Stimulated activated CD8-positive, alpha-beta memory T cell treated with anti-CD3 and anti-CD28 coated beads, Interleukin-7, amount 100 ng/mL, for 24 hours (primary cell): ENCODE results near the gene SMIM34.

Experiments
- DNase-seq: peaks from one replicate; pipeline ENCODE4 v3.0.0-alpha.2; 2020; ENCODE audit warnings: low read depth

The SMIM34 gene

GRCh38 chr21:34372321-34372720 lies 51.4 kb downstream of the SMIM34 start:
- no peak for DNase-seq

DNA sequence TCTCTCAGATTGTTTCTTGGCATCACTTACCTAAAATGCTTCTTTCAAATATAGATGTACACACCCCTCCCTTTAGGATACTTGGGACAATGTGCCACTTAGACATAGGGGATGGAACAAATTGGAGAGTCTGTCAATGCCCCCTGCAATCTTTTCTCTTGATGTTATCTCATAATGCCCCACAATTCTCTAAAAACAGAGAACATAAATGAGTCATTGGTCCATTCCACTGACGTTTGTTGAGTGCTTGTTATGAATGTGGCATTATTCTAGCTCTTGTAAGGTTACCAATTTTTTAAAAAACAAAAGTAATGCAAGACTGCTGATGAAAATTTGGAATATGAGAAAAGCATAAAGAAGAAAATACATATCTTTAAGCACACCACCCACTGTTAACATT lies 54.0 kb downstream of the SMIM34 start:
- no peak for DNase-seq
